HepG2 (cell line): ENCODE data around the gene COX6A2.

Source experiments
- CENPBD1 ChIP-seq: sonication (generic); formaldehyde crosslinking; IDR thresholded peaks from 2 replicates; pipeline ENCODE4 v1.8.0; 2022; ENCODE audit warnings: missing genetic modification reagents, low read depth, mild to moderate bottlenecking, borderline replicate concordance
- CTCF ChIP-seq: sonication (generic); formaldehyde crosslinking; IDR thresholded peaks from 2 replicates; pipeline ENCODE4 v1.5.0; 2020; ENCODE audit warnings: mild to moderate bottlenecking, missing genetic modification reagents, moderate library complexity
- DMAP1 ChIP-seq: IDR thresholded peaks from 2 replicates; pipeline ENCODE4 v1.6.1; 2016
- EP300 ChIP-seq, 3 experiments: sonication (generic) in 1 of 3; formaldehyde crosslinking in 1 of 3; IDR thresholded peaks; 2 replicates each; pipeline versions ENCODE4 v1.5.1 to v1.6.1; 2011 to 2020; ENCODE audit warnings: low read depth in 2 of 3, low read length in 2 of 3, borderline replicate concordance in 1 of 3, improper control_type of control experiment in 1 of 3, mild to moderate bottlenecking in 1 of 3, missing genetic modification reagents in 1 of 3, moderate library complexity in 1 of 3
- HIVEP1 ChIP-seq: sonication (generic); formaldehyde crosslinking; IDR thresholded peaks from 2 replicates; pipeline ENCODE4 v1.4.0; 2020; ENCODE audit warnings: mild to moderate bottlenecking, missing genetic modification reagents
- NR2C2 ChIP-seq: sonication (generic); formaldehyde crosslinking; IDR thresholded peaks from 2 replicates; pipeline ENCODE4 v1.4.0; 2020; ENCODE audit warnings: missing genetic modification reagents, mild to moderate bottlenecking, moderate library complexity, borderline replicate concordance
- POLR2A ChIP-seq, 2 experiments: IDR thresholded peaks; 2 replicates each; pipeline ENCODE4 v1.6.1; 2011; ENCODE audit warnings: low read depth in 2 of 2, low read length in 2 of 2, mild to moderate bottlenecking in 1 of 2, moderate library complexity in 1 of 2; ENCODE audit not compliant: insufficient read depth in 1 of 2
- ZFAT ChIP-seq: sonication (generic); formaldehyde crosslinking; conservative IDR thresholded peaks from 2 replicates; pipeline ENCODE4 v1.8.1; 2023; ENCODE audit warnings: missing genetic modification reagents, inconsistent platforms
- ZNF260 ChIP-seq: sonication (generic); formaldehyde crosslinking; IDR thresholded peaks from 2 replicates; pipeline ENCODE4 v1.4.0; 2020; ENCODE audit warnings: missing genetic modification reagents, low read depth, mild to moderate bottlenecking, borderline replicate concordance
- ZNF776 ChIP-seq: sonication (generic); formaldehyde crosslinking; IDR thresholded peaks from 2 replicates; pipeline ENCODE4 v1.4.0; 2020; ENCODE audit warnings: mild to moderate bottlenecking, missing genetic modification reagents

GRCh38 chr16:31400191-31400590 is 28.0 kb downstream of the COX6A2 start:
- TF ChIP-seq ZNF260 (CRISPR knock-in tag) (no peak), NR2C2 (CRISPR knock-in tag) (no peak), CTCF (CRISPR knock-in tag) (no peak), EP300 (IDR thresholded peaks at IDR 0.05; ENCODE audit: low read depth in 2 of 2, low read length in 2 of 2) (no peak), EP300 (CRISPR knock-in tag; IDR thresholded peaks at IDR 0.05; ENCODE audit: borderline replicate concordance) (no peak), ZFAT (CRISPR knock-in tag) (no peak), CENPBD1 (CRISPR knock-in tag) (no peak), ZNF776 (no peak), DMAP1 (no peak), HIVEP1 (no peak), POLR2A (IDR thresholded peaks at IDR 0.05; ENCODE audit: insufficient read depth in 1 of 2, low read depth in 2 of 2, low read length in 2 of 2) (no peak)
